Measurements from ENCODE around the gene CCDC112.
"Not testable (repeated sequence)": the region's sequence is repeated elsewhere in the genome, so short reads cannot be mapped to it uniquely, and the experiment has no call there.

The CCDC112 gene

DNA sequence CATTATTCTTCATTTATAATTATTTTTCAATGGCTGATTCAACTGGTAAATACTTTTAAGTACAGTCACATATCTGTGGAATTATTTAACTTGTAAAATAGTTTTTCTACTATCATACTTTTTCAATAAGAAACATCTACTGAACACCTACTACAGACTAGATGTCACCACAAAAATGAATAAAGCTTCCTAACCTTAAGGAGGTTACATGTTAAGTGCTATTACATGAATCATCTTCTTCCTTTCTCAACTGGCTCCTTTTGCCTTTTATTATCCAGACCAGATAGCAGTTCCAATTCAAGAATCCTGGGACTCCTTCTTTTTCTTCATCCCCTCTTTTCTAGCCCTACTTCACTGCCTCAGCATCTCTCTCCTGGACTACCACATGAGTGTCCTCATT lies 38.5 kb downstream of the CCDC112 start:
- DNase-seq = no peak

DNA sequence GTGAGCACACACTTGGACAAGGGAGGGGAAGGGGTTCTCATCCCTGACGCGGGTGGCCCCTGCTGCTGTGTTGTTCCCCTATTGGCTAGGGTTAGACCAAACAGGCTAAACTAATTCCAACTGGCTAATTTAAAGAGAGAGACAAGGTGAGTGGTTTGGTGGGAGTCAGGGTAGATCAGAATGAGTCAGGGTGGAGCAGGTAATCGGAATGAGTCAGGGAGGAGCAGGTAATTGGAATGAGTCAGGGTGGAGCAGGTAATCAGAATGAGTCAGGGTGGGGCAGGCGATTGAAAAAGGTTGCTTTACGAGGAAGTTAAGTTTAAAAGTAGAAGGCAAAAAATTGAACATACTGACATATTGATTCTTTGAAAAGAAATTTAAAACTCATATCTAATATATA lies 47.1 kb downstream of the CCDC112 start:
- DNase-seq = not testable (repeated sequence)

GRCh38 chr5:115246361-115246991 lies 50.0 kb downstream of the CCDC112 start:
- no peak for DNase-seq

GRCh38 chr5:115243412-115243811 lies 53.0 kb downstream of the CCDC112 start:
- DNase-seq = no peak

- no peak for DNase-seq
These were observed 54.4 kb downstream of the CCDC112 start for GRCh38 chr5:115241881-115242642.

DNA sequence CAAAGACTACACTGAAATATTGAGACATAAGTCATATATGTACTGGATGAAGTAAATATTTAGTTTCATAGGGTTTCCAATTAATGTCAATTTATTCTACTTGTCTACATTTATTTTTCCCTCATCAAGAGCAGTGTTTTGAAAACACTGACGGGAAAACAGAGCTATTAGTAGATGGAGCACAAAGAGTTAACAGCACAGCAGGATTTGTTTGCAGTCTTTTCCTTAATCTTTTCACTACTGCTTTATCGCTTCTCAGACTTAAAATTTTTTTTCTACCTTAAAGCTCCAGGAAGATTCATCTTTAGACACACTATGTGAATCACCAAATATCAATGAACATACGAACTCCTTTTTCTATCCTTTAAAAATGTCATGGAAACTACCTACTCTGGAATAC lies 59.4 kb downstream of the CCDC112 start:
- no peak for DNase-seq

DNA sequence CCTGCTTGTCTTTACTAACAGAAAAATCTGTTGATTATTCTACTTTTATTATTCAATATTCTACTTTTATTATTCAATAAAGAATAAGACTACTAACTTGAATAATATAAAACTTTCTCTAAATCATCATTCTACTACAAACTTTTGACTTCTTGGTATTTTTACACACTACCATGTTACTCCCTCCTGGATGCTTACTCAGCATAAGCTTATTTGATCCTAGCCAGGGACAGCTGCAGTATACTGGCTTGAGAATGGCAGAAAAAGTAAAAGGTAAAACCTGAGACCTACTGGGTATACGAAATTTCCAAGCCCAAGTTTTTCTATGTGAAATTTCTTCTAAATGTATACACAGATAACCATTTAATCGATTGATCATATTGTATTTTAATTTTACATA lies 59.9 kb downstream of the CCDC112 start:
- DNase-seq = no peak

DNA sequence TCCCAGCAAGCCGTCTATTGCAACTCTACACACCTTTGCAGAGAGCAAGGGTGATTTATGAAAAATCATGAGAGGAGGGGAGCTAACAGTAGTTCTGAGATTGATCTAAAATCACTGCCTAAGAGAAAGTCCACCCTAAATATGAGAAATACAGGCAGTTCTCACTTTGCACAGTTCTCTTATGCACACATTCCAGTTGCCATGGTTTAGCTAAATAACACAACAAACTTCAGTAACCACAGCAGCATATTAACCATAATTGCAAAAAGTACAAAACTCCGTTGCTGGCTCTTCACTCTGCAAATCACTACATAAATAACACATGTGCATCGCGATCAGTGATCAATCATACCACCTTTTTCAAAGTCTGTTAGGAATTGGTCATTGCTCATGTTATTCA lies 64.9 kb downstream of the CCDC112 start:
- no peak for DNase-seq

DNA sequence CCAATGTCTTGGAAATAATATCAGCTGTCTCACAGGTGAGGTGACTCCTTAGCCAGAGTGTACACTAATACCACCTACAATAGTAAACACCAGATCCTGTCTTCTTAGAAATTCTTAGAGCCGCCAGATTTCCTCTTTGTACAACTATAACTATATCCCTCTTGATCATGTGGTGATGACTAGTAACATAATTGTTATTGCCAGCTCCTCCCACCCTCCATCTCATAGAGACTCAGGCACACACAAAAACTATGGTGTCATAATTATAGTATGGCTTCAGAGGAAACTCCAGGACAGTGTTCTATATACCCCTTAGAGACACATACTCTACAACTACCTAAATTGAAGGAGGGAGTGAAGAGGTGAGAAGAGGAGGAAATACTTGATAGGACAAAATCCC lies 66.8 kb downstream of the CCDC112 start:
- no peak for DNase-seq

- no peak for DNase-seq
These were observed 69.2 kb downstream of the CCDC112 start for GRCh38 chr5:115227281-115227680.
